MM.1S (cell line): ENCODE results near the gene EPG5.

Experiments used
- DNase-seq: peaks from one replicate; pipeline ENCODE4 v3.0.0-alpha.2; 2015
- H2AFZ ChIP-seq: fragments of 300-600 bp; sonication (generic); 2 replicates; pipeline ENCODE4 v1.6.0; 2016; ENCODE audit warnings: antibody characterized with exemption, low read length
- H3F3A ChIP-seq: fragments of 300-600 bp; sonication (generic); 2 replicates; pipeline ENCODE4 v1.6.1; 2016; ENCODE audit warnings: mild to moderate bottlenecking, antibody characterized with exemption, low read length, moderate library complexity, mixed read lengths; ENCODE audit not compliant: insufficient read depth
- H3K27ac ChIP-seq: fragments of 300-600 bp; sonication (generic); 2 replicates; pipeline ENCODE4 v1.5.1; 2016; ENCODE audit warnings: mild to moderate bottlenecking, low read length
- H3K27me3 ChIP-seq: fragments of 300-600 bp; sonication (generic); replicated peaks from 2 replicates; pipeline ENCODE4 v1.6.0; 2016; ENCODE audit warnings: low read length; ENCODE audit not compliant: insufficient read depth
- H3K36me3 ChIP-seq: fragments of 300-600 bp; sonication (generic); replicated peaks from 2 replicates; pipeline ENCODE4 v1.6.1; 2016; ENCODE audit warnings: mild to moderate bottlenecking, low read length, mixed read lengths; ENCODE audit not compliant: insufficient read depth
- H3K4me1 ChIP-seq: fragments of 300-600 bp; sonication (generic); 2 replicates; pipeline ENCODE4 v1.6.1; 2016; ENCODE audit warnings: low read length, mixed read lengths
- H3K4me2 ChIP-seq: fragments of 300-600 bp; sonication (generic); 2 replicates; pipeline ENCODE4 v1.6.0; 2016; ENCODE audit warnings: low read depth, low read length
- H3K4me3 ChIP-seq: fragments of 300-600 bp; sonication (generic); 2 replicates; pipeline ENCODE4 v1.5.1; 2016; ENCODE audit warnings: low read length, mixed read lengths
- H3K79me2 ChIP-seq: fragments of 300-600 bp; sonication (generic); 2 replicates; pipeline ENCODE4 v1.6.1; 2016; ENCODE audit warnings: mixed run types, low read length, mixed read lengths
- H3K9ac ChIP-seq: fragments of 300-600 bp; sonication (generic); 2 replicates; pipeline ENCODE4 v1.6.1; 2016; ENCODE audit warnings: low read length, mixed read lengths
- H3K9me2 ChIP-seq: fragments of 300-600 bp; sonication (generic); replicated peaks from 2 replicates; pipeline ENCODE4 v1.6.1; 2016; ENCODE audit warnings: mild to moderate bottlenecking, low read length, mixed read lengths; ENCODE audit not compliant: insufficient read depth
- H3K9me3 ChIP-seq: fragments of 300-600 bp; sonication (generic); replicated peaks from 2 replicates; pipeline ENCODE4 v1.6.1; 2016; ENCODE audit warnings: mild to moderate bottlenecking, low read length, mixed read lengths; ENCODE audit not compliant: insufficient read depth
- H4K20me1 ChIP-seq: fragments of 300-600 bp; sonication (generic); 2 replicates; pipeline ENCODE4 v1.6.1; 2016; ENCODE audit warnings: mild to moderate bottlenecking, low read length, moderate library complexity, mixed read lengths; ENCODE audit not compliant: insufficient read depth
- EZH2 ChIP-seq: fragments of 300-600 bp; sonication (generic); optimal IDR thresholded peaks from 2 replicates; pipeline ENCODE3; 2017; ENCODE audit warnings: low read depth, mild to moderate bottlenecking, antibody characterized with exemption, low read length, mixed read lengths
- EZH2phosphoT487 ChIP-seq: fragments of 300-600 bp; sonication (generic); IDR thresholded peaks from 2 replicates; pipeline ENCODE4 v1.6.1; 2018; ENCODE audit warnings: antibody characterized with exemption, low read length
- TF ChIP-seq, protein P1 (sequence below): fragments of 300-600 bp; sonication (generic); IDR thresholded peaks from 2 replicates; pipeline ENCODE4 v1.5.1; 2016; ENCODE audit warnings: antibody characterized with exemption, low read length, mixed read lengths

EPG5 gene

DNA sequence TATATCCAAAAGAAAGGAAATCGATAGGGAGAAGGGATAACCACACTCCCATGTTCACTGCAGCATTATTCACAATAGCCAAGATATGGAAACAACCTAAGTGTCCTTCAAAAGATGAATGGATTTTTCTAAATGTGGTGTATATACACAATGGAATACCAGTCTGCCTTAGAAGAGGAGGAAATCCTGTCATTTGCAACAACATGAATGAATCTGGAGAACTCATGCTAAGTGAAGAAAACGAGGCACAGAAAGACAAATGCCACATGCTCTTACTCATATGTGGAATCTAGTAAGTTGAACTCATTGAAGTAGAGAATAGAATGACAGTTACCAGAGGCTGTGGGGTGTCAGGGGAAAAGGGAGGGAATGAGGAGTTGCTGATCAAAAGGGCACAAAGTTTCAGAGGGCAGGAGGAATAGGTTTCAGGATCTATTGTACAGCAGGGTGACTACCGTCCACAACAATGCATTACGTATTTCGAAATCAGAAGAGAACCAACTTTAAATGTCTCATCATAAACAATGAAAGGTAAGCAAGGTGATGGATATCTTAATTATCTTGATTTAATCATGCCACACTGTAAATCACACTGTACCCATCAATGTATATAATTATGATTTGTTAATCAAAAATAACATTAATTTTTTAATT is 95.6 kb downstream of the EPG5 start:
- no peak overlapping the region for H3K27ac ChIP-seq
- no peaks in the 10 kb centered on the region for H3K9me3 ChIP-seq
- H3F3A ChIP-seq, result peaks cover 7% of the 10 kb centered on the region; the same call in 1 of the 2 replicates
- no peak for TF ChIP-seq EZH2phosphoT487
- TF ChIP-seq EZH2, result no peak
- TF ChIP-seq, protein P1, sequence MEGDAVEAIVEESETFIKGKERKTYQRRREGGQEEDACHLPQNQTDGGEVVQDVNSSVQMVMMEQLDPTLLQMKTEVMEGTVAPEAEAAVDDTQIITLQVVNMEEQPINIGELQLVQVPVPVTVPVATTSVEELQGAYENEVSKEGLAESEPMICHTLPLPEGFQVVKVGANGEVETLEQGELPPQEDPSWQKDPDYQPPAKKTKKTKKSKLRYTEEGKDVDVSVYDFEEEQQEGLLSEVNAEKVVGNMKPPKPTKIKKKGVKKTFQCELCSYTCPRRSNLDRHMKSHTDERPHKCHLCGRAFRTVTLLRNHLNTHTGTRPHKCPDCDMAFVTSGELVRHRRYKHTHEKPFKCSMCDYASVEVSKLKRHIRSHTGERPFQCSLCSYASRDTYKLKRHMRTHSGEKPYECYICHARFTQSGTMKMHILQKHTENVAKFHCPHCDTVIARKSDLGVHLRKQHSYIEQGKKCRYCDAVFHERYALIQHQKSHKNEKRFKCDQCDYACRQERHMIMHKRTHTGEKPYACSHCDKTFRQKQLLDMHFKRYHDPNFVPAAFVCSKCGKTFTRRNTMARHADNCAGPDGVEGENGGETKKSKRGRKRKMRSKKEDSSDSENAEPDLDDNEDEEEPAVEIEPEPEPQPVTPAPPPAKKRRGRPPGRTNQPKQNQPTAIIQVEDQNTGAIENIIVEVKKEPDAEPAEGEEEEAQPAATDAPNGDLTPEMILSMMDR, result no peak
- H3K36me3 ChIP-seq, result no peaks in the 10 kb centered on the region
- H3K4me2 ChIP-seq, result no peak overlapping the region
- H3K4me3 ChIP-seq, result no peak overlapping the region
- no peak for DNase-seq
- H3K4me1 ChIP-seq, result peaks cover 9% of the 10 kb centered on the region
- no peak overlapping the region for H3K9ac ChIP-seq
- no peak overlapping the region for H2AFZ ChIP-seq
- H3K79me2 ChIP-seq, result no peaks in the 10 kb centered on the region
- H4K20me1 ChIP-seq, result no peaks in the 10 kb centered on the region
- no peaks in the 10 kb centered on the region for H3K27me3 ChIP-seq
- H3K9me2 ChIP-seq, result no peaks in the 10 kb centered on the region

DNA sequence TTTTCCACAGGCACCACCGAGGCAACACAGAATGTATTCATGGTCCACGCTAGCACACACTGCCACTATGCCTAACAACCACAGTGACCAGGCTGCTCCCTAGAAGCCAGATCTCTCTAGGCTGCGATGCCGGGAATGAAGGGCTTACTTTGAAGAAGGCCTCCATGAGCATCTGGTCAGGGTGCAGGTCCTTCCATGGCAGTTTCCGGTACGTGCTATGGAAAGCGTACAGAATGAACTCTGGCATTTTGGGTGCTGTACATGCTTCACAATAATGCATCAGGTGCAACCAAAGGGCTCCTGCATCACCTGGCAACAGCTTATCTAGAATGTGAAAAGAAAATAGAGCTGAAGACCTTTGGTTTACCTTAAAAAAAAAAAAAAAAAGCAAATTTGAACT is 96.7 kb downstream of the EPG5 start:
- no peak overlapping the region for H3K27ac ChIP-seq
- no peak overlapping the region for H3K4me3 ChIP-seq
- no peaks in the 10 kb centered on the region for H3K27me3 ChIP-seq
- no peak for DNase-seq
- no peaks in the 10 kb centered on the region for H4K20me1 ChIP-seq
- no peak overlapping the region for H3K9ac ChIP-seq
- no peaks in the 10 kb centered on the region for H3K79me2 ChIP-seq
- H3K9me3 ChIP-seq, result no peaks in the 10 kb centered on the region
- H3K4me2 ChIP-seq, result no peak overlapping the region
- H3K9me2 ChIP-seq, result no peaks in the 10 kb centered on the region
- no peak overlapping the region for H2AFZ ChIP-seq
- TF ChIP-seq EZH2phosphoT487, result no peak
- TF ChIP-seq, protein P1, result no peak
- no peak for TF ChIP-seq EZH2
- H3K4me1 ChIP-seq, result peaks cover 9% of the 10 kb centered on the region
- no peaks in the 10 kb centered on the region for H3K36me3 ChIP-seq
- peaks cover 7% of the 10 kb centered on the region; the same call in 1 of the 2 replicates for H3F3A ChIP-seq

DNA sequence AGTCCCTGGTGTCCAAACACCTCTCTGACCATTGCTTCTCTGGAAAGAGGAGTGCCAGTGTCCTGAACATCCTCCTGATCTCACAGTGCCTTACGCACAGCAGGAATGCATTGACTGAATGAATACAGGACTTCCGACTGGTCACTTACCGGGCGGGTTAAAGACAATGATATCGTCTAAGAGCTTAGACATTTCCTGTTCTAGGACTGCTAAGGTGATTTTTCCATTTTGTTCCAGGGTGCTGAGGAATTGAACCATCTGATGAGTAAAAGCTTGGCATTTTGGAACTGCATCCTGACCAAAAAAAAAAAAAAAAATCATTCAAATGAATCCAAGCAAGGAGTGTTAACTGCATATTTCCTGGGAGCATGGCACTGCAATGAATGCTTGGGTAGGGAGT is 101.7 kb downstream of the EPG5 start:
- Histone ChIP-seq H3K36me3 (0 out of 2 replicates have a peak, but pooled peaks cover 3% of the 10 kb centered on the region), H4K20me1 (no peaks in the 10 kb centered on the region), H3F3A (no peaks in the 10 kb centered on the region), H3K27me3 (no peaks in the 10 kb centered on the region), H3K79me2 (no peaks in the 10 kb centered on the region), H2AFZ (no peak overlapping the region), H3K4me3 (no peak overlapping the region), H3K27ac (no peak overlapping the region), H3K4me1 (no peaks in the 10 kb centered on the region), H3K4me2 (no peak overlapping the region), H3K9me3 (no peaks in the 10 kb centered on the region), H3K9me2 (no peaks in the 10 kb centered on the region), H3K9ac (no peak overlapping the region)
- TF ChIP-seq, protein P1, result no peak
- TF ChIP-seq EZH2 (no peak), EZH2phosphoT487 (no peak)
- no peak for DNase-seq
